Thoracic aorta (tissue), 2 donors: ENCODE data around the gene GANAB. TPM values are rescaled to one million over a fixed set of nuclear protein-coding genes. Genes with fewer than 3 reads are reported as not detected.
A peak's percentile ranks its signal among the peaks of the same experiment; 100 is the strongest.

Experiments used
- ATAC-seq: fragments of 150-250 bp; one replicate; pipeline ENCODE4 v1.8.0; 2017; ENCODE audit warnings: low read depth; ENCODE audit not compliant: insufficient number of reproducible peaks, low FRiP score
- DNase-seq: peaks from one replicate; pipeline ENCODE4 v3.0.0-alpha.2; 2020; ENCODE audit warnings: low spot score
- H3K27ac ChIP-seq, 2 donors: fragments of 200-600 bp; sonication (generic); 1 replicate in 1 of 2; 2 replicates in 1 of 2; pipeline ENCODE4 v1.5.1; 2016; ENCODE audit warnings: mild to moderate bottlenecking in 2 of 2, moderate library complexity in 2 of 2
- H3K27me3 ChIP-seq: fragments of 200-600 bp; sonication (generic); replicated peaks from 2 replicates; pipeline ENCODE4 v1.6.0; 2016; ENCODE audit warnings: mild to moderate bottlenecking; ENCODE audit not compliant: insufficient read depth
- H3K36me3 ChIP-seq: fragments of 200-600 bp; sonication (generic); one replicate; pipeline ENCODE4 v1.5.1; 2016
- H3K4me1 ChIP-seq, 2 donors: fragments of 200-600 bp; sonication (generic); 1 replicate in 1 of 2; 2 replicates in 1 of 2; pipeline versions ENCODE4 v1.5.1 to v1.6.0; 2016; ENCODE audit warnings: low read depth in 2 of 2, mild to moderate bottlenecking in 1 of 2; ENCODE audit not compliant: control insufficient read depth in 1 of 2
- H3K4me3 ChIP-seq: fragments of 200-600 bp; sonication (generic); 2 replicates; pipeline ENCODE4 v1.5.1; 2016; ENCODE audit warnings: mild to moderate bottlenecking
- H3K9me3 ChIP-seq: fragments of 200-600 bp; sonication (generic); 2 replicates; pipeline ENCODE4 v1.5.1; 2016
- total RNA-seq, 2 donors: library from RNA; depleted of rRNA; stranded (reverse); fragments of >200 nt; gene quantifications; one replicate each; pipeline versions ENCODE4 v1.1.0 to v1.2.3, GENCODE V29; 2016
- TF ChIP-seq, protein P1 (sequence below): fragments of 200-600 bp; sonication (generic); IDR thresholded peaks from one replicate; pipeline ENCODE4 v1.5.1; 2019; ENCODE audit warnings: antibody characterized with exemption

GANAB gene
- total RNA-seq, 2 donors from 2014 or later: 120 to 159 TPM

DNA sequence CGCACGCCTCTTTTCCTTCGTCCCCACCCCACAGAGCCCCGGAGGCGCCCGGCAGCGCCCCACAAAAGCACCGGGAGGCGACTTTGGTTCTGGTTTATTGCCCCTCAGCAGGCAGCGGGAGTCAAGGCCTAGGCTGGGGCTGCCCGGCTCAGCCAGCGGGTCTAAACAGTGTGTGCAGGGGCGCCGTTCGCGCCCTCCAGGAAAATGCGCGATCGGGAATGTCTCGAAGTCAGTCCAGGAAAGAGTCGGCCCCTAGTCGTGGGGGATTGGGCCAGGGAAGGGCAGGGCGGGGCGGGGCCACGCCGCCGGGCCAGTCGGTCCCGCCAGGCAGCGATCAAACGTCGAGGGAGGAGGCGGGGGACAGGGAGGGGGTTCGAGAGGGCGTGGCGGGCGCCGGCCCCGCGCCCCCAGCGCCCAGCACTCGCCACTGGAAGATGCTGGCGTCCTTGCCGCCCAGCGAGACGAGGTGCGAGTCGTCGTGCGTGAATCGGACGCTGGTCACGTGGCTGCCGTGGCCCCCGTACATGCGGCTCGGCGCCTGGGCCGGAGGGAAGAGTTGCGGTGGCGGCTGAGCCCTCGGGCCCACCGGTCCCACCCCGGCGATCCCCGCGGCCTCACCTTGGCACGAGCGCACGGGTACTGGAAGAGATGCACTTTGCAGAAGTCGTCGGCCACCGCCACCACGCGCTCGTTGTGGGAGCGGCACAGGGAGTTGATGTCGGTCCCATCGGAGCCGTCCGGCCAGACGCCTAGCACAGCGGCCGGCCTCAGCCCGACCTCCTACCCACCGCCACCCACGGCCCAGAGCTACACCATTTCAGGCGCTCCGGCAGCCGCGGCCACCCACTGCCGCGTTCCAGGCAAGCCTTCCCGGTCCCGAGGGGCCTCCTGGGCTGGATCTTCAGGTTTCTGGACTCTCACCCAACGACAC lies 44.0 kb downstream of the GANAB start:
- Histone ChIP-seq H3K36me3 (peaks cover 29% of the 10 kb centered on the region), H3K4me3 (peak overlapping the region; percentile 98), H3K27me3 (no peaks in the 10 kb centered on the region), H3K9me3 (no peaks in the 10 kb centered on the region), H3K4me1 (peaks cover 20 to 40% of the 10 kb centered on the region in 2 donors), H3K27ac (peak overlapping the region; percentile 98 to 99)
- DNase-seq (no peak), ATAC-seq (peak; percentile 40)
- TF ChIP-seq, protein P1, sequence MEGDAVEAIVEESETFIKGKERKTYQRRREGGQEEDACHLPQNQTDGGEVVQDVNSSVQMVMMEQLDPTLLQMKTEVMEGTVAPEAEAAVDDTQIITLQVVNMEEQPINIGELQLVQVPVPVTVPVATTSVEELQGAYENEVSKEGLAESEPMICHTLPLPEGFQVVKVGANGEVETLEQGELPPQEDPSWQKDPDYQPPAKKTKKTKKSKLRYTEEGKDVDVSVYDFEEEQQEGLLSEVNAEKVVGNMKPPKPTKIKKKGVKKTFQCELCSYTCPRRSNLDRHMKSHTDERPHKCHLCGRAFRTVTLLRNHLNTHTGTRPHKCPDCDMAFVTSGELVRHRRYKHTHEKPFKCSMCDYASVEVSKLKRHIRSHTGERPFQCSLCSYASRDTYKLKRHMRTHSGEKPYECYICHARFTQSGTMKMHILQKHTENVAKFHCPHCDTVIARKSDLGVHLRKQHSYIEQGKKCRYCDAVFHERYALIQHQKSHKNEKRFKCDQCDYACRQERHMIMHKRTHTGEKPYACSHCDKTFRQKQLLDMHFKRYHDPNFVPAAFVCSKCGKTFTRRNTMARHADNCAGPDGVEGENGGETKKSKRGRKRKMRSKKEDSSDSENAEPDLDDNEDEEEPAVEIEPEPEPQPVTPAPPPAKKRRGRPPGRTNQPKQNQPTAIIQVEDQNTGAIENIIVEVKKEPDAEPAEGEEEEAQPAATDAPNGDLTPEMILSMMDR: no peak

DNA sequence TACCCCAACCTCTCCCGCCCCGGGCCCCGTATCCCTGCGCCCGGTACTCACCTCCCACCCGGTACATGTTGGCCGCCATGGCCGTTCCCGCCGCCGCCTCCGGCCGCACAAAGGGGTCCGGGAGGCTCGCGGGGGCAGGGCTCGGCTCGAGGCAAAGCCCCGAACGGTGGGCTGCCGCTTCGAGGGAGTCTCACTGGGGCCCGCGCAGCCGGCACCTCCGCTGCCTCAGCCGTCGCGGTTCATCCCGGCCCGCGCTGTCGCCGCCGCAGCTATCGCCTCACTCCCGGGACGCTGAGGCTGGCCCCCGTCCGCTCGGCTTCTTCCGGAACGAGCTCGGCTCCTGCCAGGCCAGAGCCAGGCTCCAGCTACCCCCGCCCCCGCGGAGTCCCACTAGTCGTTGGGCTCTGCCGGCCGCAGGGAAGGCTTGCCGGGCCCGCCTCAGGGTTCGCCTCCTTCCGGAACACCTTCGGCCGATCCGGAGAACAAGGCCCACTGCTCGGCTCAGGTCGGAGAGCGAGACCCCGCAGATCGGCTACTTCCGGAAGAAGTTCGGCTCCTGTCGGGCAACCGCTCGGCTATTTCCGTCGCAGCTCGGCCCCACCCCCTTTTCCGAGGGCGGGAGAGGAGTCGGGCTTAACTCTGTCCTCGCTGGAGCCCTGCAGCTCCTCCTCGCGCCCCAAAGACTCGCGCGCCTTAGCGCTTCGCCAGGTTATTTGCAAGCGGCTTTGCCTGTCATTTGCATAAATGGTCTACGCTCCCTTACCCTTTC lies 44.9 kb downstream of the GANAB start, which contains the start of gene MTA2:
MTA2 (minus strand) TSS at position 494 of the 769 bp plus-strand sequence; CDS start at position 79, 415 bp downstream.
- H3K27ac ChIP-seq: peak within 1 kb of the TSS; percentile 98 to 99
- no peaks in the 10 kb centered on the region for H3K9me3 ChIP-seq
- H3K4me3 ChIP-seq: peak within 1 kb of the TSS; percentile 98
- peaks cover 34% of the 10 kb centered on the region for H3K36me3 ChIP-seq
- TF ChIP-seq, protein P1: no peak
- DNase-seq (peak; percentile 90), ATAC-seq (peak; percentile 82)
- peaks cover 20 to 40% of the 10 kb centered on the region in 2 donors for H3K4me1 ChIP-seq
- H3K27me3 ChIP-seq: no peaks in the 10 kb centered on the region

DNA sequence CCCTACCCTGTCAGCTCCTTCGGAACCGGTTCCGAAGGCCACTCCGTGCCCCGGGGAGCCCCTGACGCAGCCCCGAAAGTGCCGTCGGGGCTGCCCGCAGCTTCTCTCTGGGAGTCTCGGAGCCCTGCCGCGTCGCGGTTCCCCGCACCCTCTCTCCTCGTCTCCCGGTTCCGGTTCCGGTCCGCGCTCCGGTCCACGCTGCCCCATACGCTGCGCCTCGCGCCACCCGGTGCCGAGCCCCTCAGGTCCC lies 45.4 kb downstream of the GANAB start:
- no peaks in the 10 kb centered on the region for H3K27me3 ChIP-seq
- H3K27ac ChIP-seq: peak overlapping the region; percentile 98 to 99
- DNase-seq (no peak), ATAC-seq (no peak)
- H3K36me3 ChIP-seq: peaks cover 34% of the 10 kb centered on the region
- H3K9me3 ChIP-seq: no peaks in the 10 kb centered on the region
- H3K4me1 ChIP-seq: peaks cover 20 to 40% of the 10 kb centered on the region in 2 donors
- TF ChIP-seq, protein P1: no peak
- H3K4me3 ChIP-seq: peak overlapping the region; percentile 98

DNA sequence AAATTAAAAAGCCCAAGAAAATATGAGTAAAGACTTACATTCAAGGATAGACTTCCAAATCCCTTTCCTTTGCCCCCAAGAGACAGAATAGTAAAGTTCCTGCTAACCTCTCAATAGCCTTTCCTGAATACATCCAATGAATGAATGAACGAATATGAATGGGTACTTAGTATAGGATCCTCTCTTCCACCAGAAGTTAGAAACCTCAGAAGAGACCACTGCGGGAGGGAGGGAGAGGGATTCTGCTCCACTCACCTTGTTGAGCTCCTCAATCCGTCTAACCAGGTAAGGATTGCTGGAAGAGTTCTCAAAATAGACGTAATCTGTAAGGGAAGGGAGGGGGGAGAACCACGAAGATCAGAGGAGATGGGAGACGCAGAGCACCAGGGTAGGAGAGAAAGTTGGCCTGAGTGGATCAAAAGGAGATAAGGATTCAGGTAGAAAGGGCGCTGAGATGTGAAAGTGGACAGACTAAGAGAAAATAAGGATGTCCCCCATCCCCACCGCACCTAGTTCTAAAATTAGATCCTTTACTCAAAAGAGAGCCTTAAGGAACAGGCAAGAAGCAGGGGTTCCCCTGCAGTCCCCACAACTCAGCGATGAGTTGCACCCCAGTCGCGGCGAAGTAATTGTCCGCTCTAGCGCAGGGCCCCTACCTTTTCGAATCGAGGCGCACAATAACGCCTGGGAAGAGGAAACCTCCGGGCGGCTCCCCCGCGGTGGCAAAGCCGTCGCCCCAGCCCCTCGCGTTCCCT lies 45.9 kb downstream of the GANAB start:
- Histone ChIP-seq H3K4me1 (peaks cover 20 to 40% of the 10 kb centered on the region in 2 donors), H3K27me3 (no peaks in the 10 kb centered on the region), H3K27ac (peak overlapping the region; percentile 98 to 99), H3K4me3 (peak overlapping the region; percentile 98), H3K36me3 (peaks cover 34% of the 10 kb centered on the region), H3K9me3 (no peaks in the 10 kb centered on the region)
- ATAC-seq (no peak), DNase-seq (no peak)
- TF ChIP-seq, protein P1: no peak
